GM11168 (cell line): ENCODE results near the gene MACROD2.

Experiments
- in situ Hi-C: fragments of 300-500 bp; cut with MboI; formaldehyde crosslinking; loops from one replicate; pipeline ENCODE4 v1.12.0; 2022; ENCODE audit warnings: low sequenced_read_pairs; ENCODE audit not compliant: unreplicated experiment

MACROD2 gene

GRCh38 chr20:15584507-15584906, 1589.2 kb downstream of the MACROD2 start:
- in situ Hi-C loops: no loop called here

DNA sequence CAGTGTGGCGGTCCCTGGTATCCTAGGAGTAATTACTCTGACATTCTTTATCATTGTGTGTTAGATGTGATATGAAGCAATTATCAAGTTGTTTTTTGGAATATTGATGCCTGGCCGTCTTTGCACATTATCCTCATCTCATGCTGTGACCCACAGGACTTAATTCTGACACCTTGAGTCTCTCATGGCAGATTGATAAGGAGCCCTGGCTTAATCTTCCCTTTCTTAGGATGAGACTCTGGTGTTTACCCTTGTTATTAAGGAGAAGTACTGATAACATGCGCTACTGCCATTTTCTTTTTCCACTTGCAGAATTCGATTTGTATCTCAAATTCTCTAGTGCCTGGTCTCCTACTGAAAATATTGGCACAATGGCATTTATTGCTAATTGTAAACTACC, 1597.8 kb downstream of the MACROD2 start:
- in situ Hi-C loops: no loop called here

- in situ Hi-C loops: no loop called here
Observed at GRCh38 chr20:15594158-15594695, 1598.9 kb downstream of the MACROD2 start.

- in situ Hi-C loops: no loop called here
Observed at GRCh38 chr20:15596220-15596890, 1601.0 kb downstream of the MACROD2 start.

- in situ Hi-C loops: no loop called here
Observed at GRCh38 chr20:15597306-15597705, 1602.0 kb downstream of the MACROD2 start.

DNA sequence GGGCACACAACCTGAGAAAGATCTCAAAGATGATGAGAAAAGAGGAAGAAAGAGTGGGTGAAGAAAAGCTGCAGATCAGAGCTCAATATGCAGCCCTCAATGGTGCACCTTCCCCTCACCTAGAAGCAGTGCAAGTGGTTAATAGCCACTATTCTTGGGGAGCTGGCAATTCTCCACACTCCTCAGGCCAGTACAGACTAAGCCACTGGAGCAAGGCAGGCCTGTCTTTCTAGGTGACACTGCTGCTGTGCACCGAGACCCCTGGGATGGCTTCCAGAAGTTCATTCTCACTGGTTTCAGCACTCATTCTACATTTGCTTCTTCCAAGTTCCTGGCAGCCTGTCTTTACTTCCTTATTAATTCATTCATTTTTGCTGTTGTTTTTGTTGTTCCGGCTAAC, 1604.6 kb downstream of the MACROD2 start:
- in situ Hi-C loops: no loop called here

DNA sequence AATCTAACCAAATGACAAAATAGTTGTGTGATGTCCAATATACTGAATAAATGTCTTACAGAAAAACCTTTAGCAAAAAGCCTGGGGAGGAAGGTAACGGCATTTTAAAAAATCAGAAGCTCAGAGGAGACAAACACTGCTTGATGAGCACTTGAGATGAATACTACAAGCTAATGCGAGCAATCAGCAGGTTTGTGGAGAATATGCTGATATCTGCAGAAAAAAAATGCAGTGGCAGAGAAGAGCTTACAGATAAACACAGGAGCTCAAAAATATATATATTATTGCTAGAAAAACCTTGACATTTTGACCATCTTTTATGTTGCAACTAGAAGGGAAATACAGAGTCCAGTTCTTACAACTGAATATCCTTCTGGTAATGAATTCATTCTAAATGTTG, 1605.2 kb downstream of the MACROD2 start:
- in situ Hi-C loops: no loop called here

- in situ Hi-C loops: no loop called here
Observed at GRCh38 chr20:15603506-15603905, 1608.2 kb downstream of the MACROD2 start.

GRCh38 chr20:15603978-15604805, 1608.9 kb downstream of the MACROD2 start:
- in situ Hi-C loops: no loop called here

DNA sequence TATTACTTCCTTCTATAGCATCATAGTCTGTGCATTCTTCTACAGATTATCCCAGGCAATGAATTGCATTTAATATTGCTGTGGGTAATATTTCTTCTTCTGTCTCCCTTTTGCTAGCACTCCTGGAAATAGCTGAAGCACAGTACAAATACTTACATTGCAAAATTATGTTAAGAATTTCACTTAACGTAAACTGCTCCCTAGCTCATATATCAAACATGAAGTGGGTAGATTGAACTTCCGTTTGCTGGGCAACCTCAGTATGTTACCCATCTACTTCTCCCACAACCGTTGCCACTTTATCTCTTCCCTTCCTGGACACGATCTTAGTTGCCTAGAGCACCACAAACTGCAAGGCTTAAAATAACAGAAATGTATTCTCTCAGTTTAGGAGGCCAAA, 1614.6 kb downstream of the MACROD2 start:
- in situ Hi-C loops: no loop called here

- in situ Hi-C loops: no loop called here
Observed at GRCh38 chr20:15610787-15611186, 1615.5 kb downstream of the MACROD2 start.

DNA sequence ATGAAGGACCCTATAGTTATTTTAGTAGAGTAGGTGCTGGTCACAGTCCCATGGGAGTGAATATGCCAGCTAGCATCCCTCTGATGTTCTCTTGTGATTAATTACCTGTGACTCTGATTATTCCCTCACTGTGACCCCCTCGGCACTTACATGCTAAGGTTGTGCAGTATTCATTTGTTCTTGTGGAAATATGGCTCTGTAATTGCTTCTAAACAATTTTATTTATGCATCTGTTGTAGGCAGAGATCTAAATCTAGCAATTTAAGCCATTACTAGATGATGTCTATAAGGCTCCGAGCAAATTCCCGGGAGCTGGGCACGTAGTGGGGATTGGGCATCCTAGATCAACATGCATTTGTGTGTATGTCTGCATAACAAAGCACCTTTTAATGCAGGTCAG, 1616.2 kb downstream of the MACROD2 start:
- in situ Hi-C loops: no loop called here

GRCh38 chr20:15612198-15612597, 1616.9 kb downstream of the MACROD2 start:
- in situ Hi-C loops: no loop called here

DNA sequence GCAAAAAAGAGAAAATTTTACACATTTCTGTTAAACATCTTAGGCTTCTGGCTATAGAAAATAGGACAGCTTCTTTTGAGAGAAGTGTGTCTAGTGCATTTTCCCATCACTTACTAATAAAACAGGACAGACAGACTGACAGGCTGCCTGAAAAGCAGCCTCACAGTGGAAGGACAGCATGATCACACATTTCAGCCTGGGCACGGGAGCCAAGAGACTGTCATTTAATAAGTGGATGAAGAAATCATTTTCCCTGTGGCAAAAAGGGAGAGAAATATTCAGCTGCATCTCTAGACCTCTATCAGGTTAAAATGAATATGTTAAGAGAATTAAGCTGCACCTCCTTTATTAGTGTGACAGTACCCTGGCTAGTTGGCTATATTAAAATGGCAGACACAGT, 1617.5 kb downstream of the MACROD2 start:
- in situ Hi-C loops: no loop called here

DNA sequence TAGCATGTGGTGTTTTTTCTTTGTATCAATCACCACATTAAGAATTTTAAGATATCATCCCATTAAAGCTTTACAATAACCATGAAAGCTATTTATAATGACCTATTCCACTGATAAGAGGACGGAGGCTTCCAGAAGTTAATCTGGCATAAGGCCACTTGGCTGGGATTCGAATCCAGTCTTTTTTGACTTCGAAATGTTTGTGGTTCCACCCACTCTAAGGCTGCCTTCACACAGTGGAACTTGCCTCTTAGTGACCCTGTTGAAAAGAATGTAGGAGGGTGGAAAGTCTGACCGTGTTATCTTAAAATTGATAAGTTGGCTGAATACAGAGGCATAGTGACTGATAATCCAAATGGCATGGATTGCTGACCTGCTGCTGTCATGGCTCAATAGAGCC, 1618.2 kb downstream of the MACROD2 start:
- in situ Hi-C loops: no loop called here

GRCh38 chr20:15616626-15617025, 1621.3 kb downstream of the MACROD2 start:
- in situ Hi-C loops: no loop called here

GRCh38 chr20:15618110-15618509, 1622.8 kb downstream of the MACROD2 start:
- in situ Hi-C loops: no loop called here

DNA sequence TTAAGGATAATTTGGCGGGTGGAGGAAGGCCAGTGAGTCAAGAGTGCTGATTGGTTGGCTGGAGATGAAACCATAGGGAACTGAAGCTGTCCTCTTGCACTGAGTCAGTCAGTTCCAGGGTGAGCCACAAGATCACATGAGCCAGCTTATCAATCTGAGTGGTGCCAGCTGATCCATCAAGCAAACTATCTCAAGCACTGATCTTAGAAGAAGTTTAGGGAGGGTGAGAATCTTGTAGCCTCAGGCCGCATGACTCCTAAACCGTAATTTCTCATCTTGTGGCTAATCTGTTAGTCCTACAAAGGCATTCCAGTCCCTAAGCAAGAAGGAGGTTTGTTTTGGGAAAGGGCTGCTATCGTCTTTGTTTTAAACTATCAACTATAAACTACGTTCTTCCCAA, 1623.6 kb downstream of the MACROD2 start:
- in situ Hi-C loops: no loop called here

- in situ Hi-C loops: no loop called here
Observed at GRCh38 chr20:15619341-15619740, 1624.0 kb downstream of the MACROD2 start.

DNA sequence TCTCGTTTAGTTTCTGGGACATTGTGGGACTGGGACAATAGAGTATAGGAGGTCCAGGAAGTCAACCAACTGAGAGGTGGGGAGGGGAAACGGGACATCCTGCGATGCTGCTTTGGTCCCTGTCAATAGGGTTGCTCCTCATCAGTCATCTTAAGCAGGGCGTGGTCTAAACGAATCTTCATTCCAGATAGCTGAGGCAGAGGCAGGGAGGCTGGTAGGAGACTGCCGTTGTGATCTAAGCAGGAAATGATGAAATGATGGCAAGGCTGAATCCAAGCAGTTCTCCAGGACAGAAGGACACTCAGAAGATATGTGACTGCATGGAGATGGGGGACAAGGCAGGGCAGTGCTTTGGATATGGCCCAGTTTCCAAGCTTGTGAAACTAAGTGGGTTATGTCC, 1624.5 kb downstream of the MACROD2 start:
- in situ Hi-C loops: no loop called here

GRCh38 chr20:15622368-15622767, 1627.1 kb downstream of the MACROD2 start:
- in situ Hi-C loops: no loop called here

DNA sequence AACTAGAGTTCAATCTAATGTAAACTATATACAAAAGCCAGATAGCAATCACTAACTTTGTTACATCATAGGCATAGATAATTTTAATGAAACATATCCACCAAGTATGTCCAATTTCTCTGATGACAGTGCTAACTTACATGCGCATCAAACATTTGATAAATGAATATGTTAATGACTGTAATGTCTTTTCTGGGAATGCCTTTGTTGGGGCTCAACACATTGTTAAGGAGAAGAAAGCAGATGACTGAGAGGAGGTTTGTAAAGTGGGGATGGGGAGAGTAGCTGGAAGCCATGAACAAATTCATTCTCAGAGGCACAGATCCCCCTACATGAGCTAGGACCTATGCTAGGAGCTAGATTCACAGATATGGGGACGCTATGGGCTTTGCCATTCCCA, 1627.9 kb downstream of the MACROD2 start:
- in situ Hi-C loops: no loop called here
